ENCODE data around the gene DLK2.
"Not testable (repeated sequence)": the region's sequence is repeated elsewhere in the genome, so short reads cannot be mapped to it uniquely, and the experiment has no call there.

DNA sequence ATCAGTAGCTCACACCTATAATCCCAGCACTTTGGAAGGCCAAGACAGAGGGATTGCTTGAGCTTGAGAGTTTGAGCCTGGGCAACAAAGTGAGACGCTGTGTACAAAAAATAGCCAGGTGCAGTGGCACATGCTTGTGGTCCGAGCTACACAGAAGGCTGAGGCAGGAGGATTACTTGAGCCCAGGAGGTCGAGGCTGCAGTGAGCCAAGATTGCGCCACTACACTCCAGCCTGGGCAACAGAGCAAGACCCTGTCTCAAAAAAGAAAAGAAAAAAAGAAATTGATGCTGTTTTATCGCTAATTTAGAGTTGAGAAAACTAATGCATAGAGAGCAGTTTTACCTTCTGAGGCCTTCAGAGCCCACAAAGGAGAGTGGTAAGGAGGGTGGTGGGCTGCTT is 42.9 kb upstream of the DLK2 start:
- not testable (repeated sequence) for TF ChIP-seq POLR2AphosphoS5, POLR2A, EP300 (IDR thresholded peaks at IDR 0.05)
- TF ChIP-seq, protein P1, sequence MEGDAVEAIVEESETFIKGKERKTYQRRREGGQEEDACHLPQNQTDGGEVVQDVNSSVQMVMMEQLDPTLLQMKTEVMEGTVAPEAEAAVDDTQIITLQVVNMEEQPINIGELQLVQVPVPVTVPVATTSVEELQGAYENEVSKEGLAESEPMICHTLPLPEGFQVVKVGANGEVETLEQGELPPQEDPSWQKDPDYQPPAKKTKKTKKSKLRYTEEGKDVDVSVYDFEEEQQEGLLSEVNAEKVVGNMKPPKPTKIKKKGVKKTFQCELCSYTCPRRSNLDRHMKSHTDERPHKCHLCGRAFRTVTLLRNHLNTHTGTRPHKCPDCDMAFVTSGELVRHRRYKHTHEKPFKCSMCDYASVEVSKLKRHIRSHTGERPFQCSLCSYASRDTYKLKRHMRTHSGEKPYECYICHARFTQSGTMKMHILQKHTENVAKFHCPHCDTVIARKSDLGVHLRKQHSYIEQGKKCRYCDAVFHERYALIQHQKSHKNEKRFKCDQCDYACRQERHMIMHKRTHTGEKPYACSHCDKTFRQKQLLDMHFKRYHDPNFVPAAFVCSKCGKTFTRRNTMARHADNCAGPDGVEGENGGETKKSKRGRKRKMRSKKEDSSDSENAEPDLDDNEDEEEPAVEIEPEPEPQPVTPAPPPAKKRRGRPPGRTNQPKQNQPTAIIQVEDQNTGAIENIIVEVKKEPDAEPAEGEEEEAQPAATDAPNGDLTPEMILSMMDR (IDR thresholded peaks at IDR 0.05) = not testable (repeated sequence)
